SK-N-SH (cell line): ENCODE data around the gene SYPL2.
A peak's percentile ranks its signal among the peaks of the same experiment; 100 is the strongest.

ENCODE experiments used
- FOXJ3 ChIP-seq: sonication (generic); formaldehyde crosslinking; IDR thresholded peaks from 2 replicates; pipeline ENCODE4 v1.5.1; 2020; ENCODE audit warnings: mild to moderate bottlenecking, missing genetic modification reagents
- FOXM1 ChIP-seq: IDR thresholded peaks from 2 replicates; pipeline ENCODE4 v1.4.0; 2012; ENCODE audit warnings: low read depth, mild to moderate bottlenecking
- JUND ChIP-seq: IDR thresholded peaks from 2 replicates; pipeline ENCODE4 v1.4.0; 2012
- MEF2A ChIP-seq: IDR thresholded peaks from 2 replicates; pipeline ENCODE4 v1.4.0; 2012; ENCODE audit warnings: low read depth, borderline replicate concordance
- MXI1 ChIP-seq: IDR thresholded peaks from 2 replicates; pipeline ENCODE4 v1.6.1; 2012; ENCODE audit warnings: mild to moderate bottlenecking, low read depth, low read length, improper control_type of control experiment
- POLR2AphosphoS5 ChIP-seq: IDR thresholded peaks from 2 replicates; pipeline ENCODE4 v1.6.1; 2012; ENCODE audit warnings: low read depth, low read length
- RAD21 ChIP-seq: IDR thresholded peaks from 2 replicates; pipeline ENCODE4 v1.6.1; 2012; ENCODE audit warnings: mild to moderate bottlenecking, low read length
- REST ChIP-seq: IDR thresholded peaks from 2 replicates; pipeline ENCODE4 v1.6.1; 2012; ENCODE audit warnings: mild to moderate bottlenecking, low read depth, low read length, moderate library complexity
- SIN3A ChIP-seq: IDR thresholded peaks from 2 replicates; pipeline ENCODE4 v1.6.1; 2012; ENCODE audit warnings: low read depth, mild to moderate bottlenecking, low read length, moderate library complexity, borderline replicate concordance
- TEAD4 ChIP-seq: IDR thresholded peaks from 2 replicates; pipeline ENCODE4 v1.4.0; 2012; ENCODE audit warnings: mild to moderate bottlenecking, borderline replicate concordance; ENCODE audit not compliant: insufficient read depth
- YY1 ChIP-seq: IDR thresholded peaks from 2 replicates; pipeline ENCODE4 v1.4.0; 2012; ENCODE audit warnings: low read depth, mild to moderate bottlenecking
- TF ChIP-seq, protein P1 (sequence below): fragments of 200-600 bp; sonication (generic); IDR thresholded peaks from 2 replicates; pipeline ENCODE4 v1.6.1; 2017; ENCODE audit warnings: antibody characterized with exemption, mild to moderate bottlenecking, moderate library complexity
- TF ChIP-seq, protein P2 (sequence below): fragments of 150-350 bp; IDR thresholded peaks from 2 replicates; pipeline ENCODE4 v1.6.1; 2017; ENCODE audit warnings: antibody characterized with exemption, low read length, low read depth, borderline replicate concordance

DNA sequence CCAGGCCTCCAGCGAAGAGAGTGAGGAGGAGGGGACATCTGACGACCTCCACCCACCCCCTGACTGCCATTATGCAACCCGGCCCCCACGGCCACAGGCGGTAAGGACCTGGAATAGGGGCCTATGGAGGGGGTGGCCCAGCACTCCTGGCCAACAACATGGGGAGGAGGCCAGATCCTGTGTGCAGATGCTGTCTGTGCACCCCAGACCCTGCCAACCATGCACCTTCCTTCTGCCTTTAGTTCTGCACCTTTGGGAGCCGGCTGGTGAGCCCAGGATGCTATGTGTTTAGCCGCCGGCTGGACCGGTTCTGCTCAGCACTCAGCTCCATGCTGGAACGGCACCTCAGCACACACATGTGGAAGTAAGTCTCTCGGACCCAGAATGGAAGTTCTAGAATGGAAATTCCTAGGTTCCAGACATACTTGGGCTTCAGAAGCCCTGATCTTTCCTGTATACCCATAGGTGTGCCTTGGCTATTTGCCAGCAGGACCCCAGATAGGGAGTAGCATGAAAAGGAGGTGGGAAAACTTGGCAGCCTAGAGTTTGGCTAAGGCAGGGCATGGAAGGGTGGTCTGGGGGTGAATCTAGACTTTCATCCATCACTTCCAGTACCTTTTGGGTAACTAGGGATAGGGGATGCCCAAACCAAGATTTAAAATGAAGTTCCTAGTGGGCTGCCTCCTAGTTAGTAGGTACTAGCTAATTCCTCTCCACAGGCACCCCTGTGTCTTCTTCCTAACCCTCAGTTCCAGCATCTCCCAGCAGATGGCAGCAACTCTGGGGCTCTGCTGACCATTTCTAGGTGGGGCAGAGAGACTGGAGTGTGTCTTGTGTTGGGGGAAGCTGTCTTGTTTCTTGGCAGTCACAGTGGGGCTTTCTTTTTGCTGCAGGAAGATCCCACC lies 23.9 kb downstream of the SYPL2 start:
- TF ChIP-seq YY1, result no peak
- TF ChIP-seq POLR2AphosphoS5, result no peak
- TF ChIP-seq, protein P1, sequence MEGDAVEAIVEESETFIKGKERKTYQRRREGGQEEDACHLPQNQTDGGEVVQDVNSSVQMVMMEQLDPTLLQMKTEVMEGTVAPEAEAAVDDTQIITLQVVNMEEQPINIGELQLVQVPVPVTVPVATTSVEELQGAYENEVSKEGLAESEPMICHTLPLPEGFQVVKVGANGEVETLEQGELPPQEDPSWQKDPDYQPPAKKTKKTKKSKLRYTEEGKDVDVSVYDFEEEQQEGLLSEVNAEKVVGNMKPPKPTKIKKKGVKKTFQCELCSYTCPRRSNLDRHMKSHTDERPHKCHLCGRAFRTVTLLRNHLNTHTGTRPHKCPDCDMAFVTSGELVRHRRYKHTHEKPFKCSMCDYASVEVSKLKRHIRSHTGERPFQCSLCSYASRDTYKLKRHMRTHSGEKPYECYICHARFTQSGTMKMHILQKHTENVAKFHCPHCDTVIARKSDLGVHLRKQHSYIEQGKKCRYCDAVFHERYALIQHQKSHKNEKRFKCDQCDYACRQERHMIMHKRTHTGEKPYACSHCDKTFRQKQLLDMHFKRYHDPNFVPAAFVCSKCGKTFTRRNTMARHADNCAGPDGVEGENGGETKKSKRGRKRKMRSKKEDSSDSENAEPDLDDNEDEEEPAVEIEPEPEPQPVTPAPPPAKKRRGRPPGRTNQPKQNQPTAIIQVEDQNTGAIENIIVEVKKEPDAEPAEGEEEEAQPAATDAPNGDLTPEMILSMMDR, result peak; percentile 77
- no peak for TF ChIP-seq TEAD4
- TF ChIP-seq REST, result no peak
- TF ChIP-seq SIN3A, result no peak
- TF ChIP-seq JUND, result no peak
- peak; percentile 61 for TF ChIP-seq RAD21
- TF ChIP-seq MEF2A, result no peak
- no peak for TF ChIP-seq MXI1
- no peak for TF ChIP-seq FOXJ3 (CRISPR knock-in tag)
- TF ChIP-seq FOXM1, result no peak
- TF ChIP-seq, protein P2, sequence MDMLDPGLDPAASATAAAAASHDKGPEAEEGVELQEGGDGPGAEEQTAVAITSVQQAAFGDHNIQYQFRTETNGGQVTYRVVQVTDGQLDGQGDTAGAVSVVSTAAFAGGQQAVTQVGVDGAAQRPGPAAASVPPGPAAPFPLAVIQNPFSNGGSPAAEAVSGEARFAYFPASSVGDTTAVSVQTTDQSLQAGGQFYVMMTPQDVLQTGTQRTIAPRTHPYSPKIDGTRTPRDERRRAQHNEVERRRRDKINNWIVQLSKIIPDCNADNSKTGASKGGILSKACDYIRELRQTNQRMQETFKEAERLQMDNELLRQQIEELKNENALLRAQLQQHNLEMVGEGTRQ, result no peak
